ENCODE results near the gene EIF4EBP3.

EIF4EBP3 gene

GRCh38 chr5:140547508-140548299 is at the start of gene EIF4EBP3:
EIF4EBP3 (plus strand) TSS chr5:140547662; CDS start chr5:140547738, 76 bp downstream.
- peak; percentile 93 for DNase-seq

GRCh38 chr5:140497897-140498296 is 49.6 kb upstream of the EIF4EBP3 start:
- no peak for DNase-seq

GRCh38 chr5:140498591-140498990 is 48.9 kb upstream of the EIF4EBP3 start:
- DNase-seq = no peak

GRCh38 chr5:140502834-140503233 is 44.6 kb upstream of the EIF4EBP3 start:
- no peak for DNase-seq

GRCh38 chr5:140509898-140510297 is 37.6 kb upstream of the EIF4EBP3 start:
- DNase-seq = no peak

- DNase-seq = no peak
Measured at GRCh38 chr5:140513124-140513523, 34.3 kb upstream of the EIF4EBP3 start.

GRCh38 chr5:140524003-140524402 is 23.5 kb upstream of the EIF4EBP3 start:
- DNase-seq = no peak

- no peak for DNase-seq
Measured at GRCh38 chr5:140540227-140540626, 7.2 kb upstream of the EIF4EBP3 start.

GRCh38 chr5:140542972-140543371 is 4.5 kb upstream of the EIF4EBP3 start:
- no peak for DNase-seq

- no peak for DNase-seq
Measured at GRCh38 chr5:140544986-140545385, 2.5 kb upstream of the EIF4EBP3 start.

GRCh38 chr5:140545606-140546005 is 1.9 kb upstream of the EIF4EBP3 start:
- DNase-seq = no peak

GRCh38 chr5:140546851-140547507 is 483 bp upstream of the EIF4EBP3 start:
- DNase-seq = peak; percentile 55

GRCh38 chr5:140548300-140548688 is 832 bp downstream of the EIF4EBP3 start:
- DNase-seq = peak; percentile 35

- DNase-seq = no peak
Measured at GRCh38 chr5:140548791-140549190, 1.3 kb downstream of the EIF4EBP3 start.

GRCh38 chr5:140549237-140550144 is 2.0 kb downstream of the EIF4EBP3 start:
- peak; percentile 10 for DNase-seq

GRCh38 chr5:140550147-140551079 is 3.0 kb downstream of the EIF4EBP3 start:
- DNase-seq = no peak

GRCh38 chr5:140551872-140552271 is 4.4 kb downstream of the EIF4EBP3 start:
- DNase-seq = no peak

GRCh38 chr5:140553657-140554056 is 6.2 kb downstream of the EIF4EBP3 start:
- DNase-seq = no peak

- no peak for DNase-seq
Measured at GRCh38 chr5:140554454-140554853, 7.0 kb downstream of the EIF4EBP3 start.

GRCh38 chr5:140555747-140556312 is 8.4 kb downstream of the EIF4EBP3 start:
- no peak for DNase-seq

- no peak for DNase-seq
Measured at GRCh38 chr5:140556438-140556837, 9.0 kb downstream of the EIF4EBP3 start.

Data from NCI-H82 (cell line).